Testis (tissue), 3 donors: Measurements from ENCODE around the gene MAST4. TPM values are rescaled to one million over a fixed set of nuclear protein-coding genes. Genes with fewer than 3 reads are reported as not detected.

Experiments
- DNase-seq: peaks from one replicate; pipeline ENCODE4 v3.0.0-alpha.2; 2019
- H3K27ac ChIP-seq, 2 donors: fragments of 200-600 bp; sonication (generic); one replicate each; pipeline ENCODE4 v1.5.1; 2019
- H3K27me3 ChIP-seq: fragments of 200-600 bp; sonication (generic); one replicate; pipeline ENCODE4 v1.5.1; 2019
- H3K36me3 ChIP-seq: fragments of 200-600 bp; sonication (generic); one replicate; pipeline ENCODE4 v1.5.1; 2017; ENCODE audit warnings: low read depth; ENCODE audit errors: missing control alignments
- H3K4me1 ChIP-seq: fragments of 200-600 bp; sonication (generic); one replicate; pipeline ENCODE4 v1.5.1; 2019
- H3K4me3 ChIP-seq, 2 donors: fragments of 200-600 bp; sonication (generic); one replicate each; pipeline ENCODE4 v1.5.1; 2017 to 2019
- H3K9me3 ChIP-seq: fragments of 200-600 bp; sonication (generic); one replicate; pipeline ENCODE4 v1.5.1; 2017
- POLR2A ChIP-seq: fragments of 450-650 bp; IDR thresholded peaks from one replicate; pipeline ENCODE4 v1.6.1; 2017; ENCODE audit warnings: antibody characterized with exemption, mild to moderate bottlenecking, moderate library complexity
- WGBS, 2 donors: methylation state at CpG; one replicate each; pipeline ENCODE4 v1.1.5; 2018; 5-methylcytosine and 5-hydroxymethylcytosine counted together
- intact Hi-C: fragments of 100-400 bp; cut with DNase I; formaldehyde crosslinking; loops from one replicate; pipeline ENCODE4 v1.15.1; 2023; ENCODE audit warnings: low total_unique reads
- polyA plus RNA-seq: library from polyadenylated mRNA; stranded (reverse); fragments of 350-450 nt; fragmentation: Illumina TruSeq; extraction: RNeasy Lipid Tissue Mini Kit (QIAGEN cat#74804); gene quantifications from one replicate; pipeline ENCODE4 v1.2.3, GENCODE V29; 2014; ENCODE audit warnings: low read depth, low replicate concordance; ENCODE audit not compliant: insufficient read depth
- total RNA-seq, 2 donors: library from RNA; depleted of rRNA; stranded (reverse); fragments of >200 nt; gene quantifications; one replicate each; pipeline ENCODE4 v1.2.3, GENCODE V29; 2016
- TF ChIP-seq, protein P1 (sequence below), 3 experiments: fragments of 450-650 bp in 2 of 3; fragments of 200-600 bp in 1 of 3; sonication (generic) in 1 of 3; IDR thresholded peaks; one replicate each; pipeline ENCODE4 v1.5.1; 2016 to 2019; ENCODE audit warnings: antibody characterized with exemption in 3 of 3, mild to moderate bottlenecking in 2 of 3, moderate library complexity in 1 of 3

MAST4 gene
- total and polyA plus RNA-seq, 3 donors from 2014 or later, result 27.2 to 56.4 (median 51.4) TPM

DNA sequence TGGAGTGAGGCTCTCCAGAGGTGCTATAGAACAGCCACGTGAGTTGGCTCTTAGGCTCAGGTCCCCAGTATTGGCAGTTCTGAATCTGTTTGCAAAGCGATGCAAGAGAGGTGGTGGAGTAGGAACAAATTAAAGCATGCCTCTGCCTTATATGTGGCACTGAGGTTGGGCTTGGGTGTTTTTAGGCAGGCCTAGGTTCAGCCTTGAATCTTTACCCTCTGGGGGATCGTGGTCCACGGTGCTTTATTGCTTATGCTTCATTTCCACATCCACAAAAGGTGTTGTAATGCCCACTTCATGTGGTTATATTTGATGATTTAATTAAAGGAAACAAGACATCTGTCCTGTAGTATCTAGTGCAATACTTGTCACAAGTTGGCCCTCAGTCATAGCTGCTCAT, 544.2 kb downstream of the MAST4 start:
- TF ChIP-seq, protein P1, sequence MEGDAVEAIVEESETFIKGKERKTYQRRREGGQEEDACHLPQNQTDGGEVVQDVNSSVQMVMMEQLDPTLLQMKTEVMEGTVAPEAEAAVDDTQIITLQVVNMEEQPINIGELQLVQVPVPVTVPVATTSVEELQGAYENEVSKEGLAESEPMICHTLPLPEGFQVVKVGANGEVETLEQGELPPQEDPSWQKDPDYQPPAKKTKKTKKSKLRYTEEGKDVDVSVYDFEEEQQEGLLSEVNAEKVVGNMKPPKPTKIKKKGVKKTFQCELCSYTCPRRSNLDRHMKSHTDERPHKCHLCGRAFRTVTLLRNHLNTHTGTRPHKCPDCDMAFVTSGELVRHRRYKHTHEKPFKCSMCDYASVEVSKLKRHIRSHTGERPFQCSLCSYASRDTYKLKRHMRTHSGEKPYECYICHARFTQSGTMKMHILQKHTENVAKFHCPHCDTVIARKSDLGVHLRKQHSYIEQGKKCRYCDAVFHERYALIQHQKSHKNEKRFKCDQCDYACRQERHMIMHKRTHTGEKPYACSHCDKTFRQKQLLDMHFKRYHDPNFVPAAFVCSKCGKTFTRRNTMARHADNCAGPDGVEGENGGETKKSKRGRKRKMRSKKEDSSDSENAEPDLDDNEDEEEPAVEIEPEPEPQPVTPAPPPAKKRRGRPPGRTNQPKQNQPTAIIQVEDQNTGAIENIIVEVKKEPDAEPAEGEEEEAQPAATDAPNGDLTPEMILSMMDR (IDR thresholded peaks at IDR 0.05), result no peak
- TF ChIP-seq POLR2A, result no peak
- Histone ChIP-seq H3K9me3 (no peaks in the 10 kb centered on the region), H3K4me3 (no peak overlapping the region), H3K27me3 (no peaks in the 10 kb centered on the region), H3K4me1 (no peaks in the 10 kb centered on the region), H3K36me3 (no peaks in the 10 kb centered on the region), H3K27ac (no peak overlapping the region)
- DNase-seq, result no peak
- 95 to 96% methylated on average over 4 of the region's 4 CpGs for WGBS, 2 donors
- intact Hi-C loops, result no loop called here

DNA sequence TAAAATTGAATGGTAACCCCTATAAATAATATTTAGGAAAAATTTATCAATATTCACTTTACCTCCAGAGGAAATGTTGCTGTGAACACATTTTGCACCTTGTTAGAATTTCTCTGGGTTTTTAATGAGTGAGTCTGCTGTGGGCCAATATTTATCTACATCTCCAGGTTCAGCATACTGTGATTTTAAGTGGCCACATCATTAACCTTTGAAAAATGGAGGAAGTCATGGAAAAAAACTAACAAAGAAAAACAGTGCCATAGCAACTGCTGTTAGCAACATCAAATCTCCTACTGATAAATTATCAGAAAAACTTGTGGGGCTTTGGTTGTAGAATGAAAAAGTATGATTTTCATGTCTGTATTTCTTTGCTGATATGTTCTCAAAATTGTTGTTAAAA, 545.5 kb downstream of the MAST4 start:
- Histone ChIP-seq H3K27ac (no peak overlapping the region), H3K36me3 (no peaks in the 10 kb centered on the region)

DNA sequence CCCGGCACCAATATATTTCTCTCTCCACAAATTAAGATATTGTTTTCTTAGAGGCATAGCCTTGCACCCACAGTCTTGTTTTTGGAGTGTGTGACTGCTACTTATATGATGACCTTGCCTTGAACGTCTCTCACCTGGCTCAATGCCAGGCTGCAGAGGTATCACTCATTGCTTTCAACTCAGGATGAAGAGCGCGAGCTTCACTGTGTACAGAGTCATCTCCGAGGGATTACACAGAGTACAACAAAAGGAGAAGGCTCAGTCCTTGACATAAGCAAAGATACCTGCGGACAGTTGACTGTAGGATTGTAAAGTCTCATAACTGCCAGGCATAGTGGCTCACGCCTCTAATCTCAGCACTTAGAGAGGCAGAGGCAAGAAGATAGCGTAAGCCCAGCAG, 546.6 kb downstream of the MAST4 start:
- DNase-seq, result no peak
- H3K27me3 ChIP-seq, result no peaks in the 10 kb centered on the region
- intact Hi-C loops, result no loop called here
- H3K4me1 ChIP-seq, result no peaks in the 10 kb centered on the region
- H3K4me3 ChIP-seq, result no peak overlapping the region
- no peak overlapping the region for H3K27ac ChIP-seq
- 66 to 79% methylated on average over 8 of the region's 8 CpGs for WGBS, 2 donors
- no peaks in the 10 kb centered on the region for H3K36me3 ChIP-seq
- no peaks in the 10 kb centered on the region for H3K9me3 ChIP-seq
- no peak for TF ChIP-seq POLR2A
- TF ChIP-seq, protein P1 (IDR thresholded peaks at IDR 0.05), result no peak

More for the DNA sequence above, 545.5 kb downstream of the MAST4 start:
- no peaks in the 10 kb centered on the region for H3K27me3 ChIP-seq
- TF ChIP-seq POLR2A, result no peak
- TF ChIP-seq, protein P1 (IDR thresholded peaks at IDR 0.05), result no peak
- no peak overlapping the region for H3K4me3 ChIP-seq
- intact Hi-C loops, result no loop called here
- H3K4me1 ChIP-seq, result no peaks in the 10 kb centered on the region
- no peak for DNase-seq
- H3K9me3 ChIP-seq, result no peaks in the 10 kb centered on the region

DNA sequence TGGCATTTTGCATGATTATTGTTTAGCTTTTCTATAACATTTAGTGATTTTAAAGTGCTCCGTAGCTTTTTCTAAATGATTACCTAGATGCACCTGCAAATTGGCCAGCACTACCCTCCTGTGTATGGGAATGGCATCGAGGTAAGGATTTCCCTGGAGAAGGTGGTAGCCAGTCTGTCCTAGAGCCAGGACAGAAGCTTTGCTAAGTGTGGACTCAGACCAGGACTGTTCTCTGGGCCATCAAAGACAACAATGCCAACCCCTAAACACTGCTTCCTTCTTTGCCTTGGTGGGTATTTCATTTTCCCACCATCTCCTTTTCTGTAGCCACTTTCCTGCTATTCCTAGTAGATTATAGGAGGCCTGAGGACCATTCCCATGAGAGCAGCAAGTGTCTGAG, 547.4 kb downstream of the MAST4 start:
- Histone ChIP-seq H3K27ac (no peak overlapping the region), H3K4me1 (no peaks in the 10 kb centered on the region), H3K27me3 (no peaks in the 10 kb centered on the region), H3K9me3 (no peaks in the 10 kb centered on the region), H3K4me3 (no peak overlapping the region), H3K36me3 (no peaks in the 10 kb centered on the region)
- TF ChIP-seq, protein P1 (IDR thresholded peaks at IDR 0.05), result no peak
- no peak for TF ChIP-seq POLR2A
- intact Hi-C loops, result no loop called here
- 86 to 97% methylated on average over 2 of the region's 2 CpGs for WGBS, 2 donors
- no peak for DNase-seq

DNA sequence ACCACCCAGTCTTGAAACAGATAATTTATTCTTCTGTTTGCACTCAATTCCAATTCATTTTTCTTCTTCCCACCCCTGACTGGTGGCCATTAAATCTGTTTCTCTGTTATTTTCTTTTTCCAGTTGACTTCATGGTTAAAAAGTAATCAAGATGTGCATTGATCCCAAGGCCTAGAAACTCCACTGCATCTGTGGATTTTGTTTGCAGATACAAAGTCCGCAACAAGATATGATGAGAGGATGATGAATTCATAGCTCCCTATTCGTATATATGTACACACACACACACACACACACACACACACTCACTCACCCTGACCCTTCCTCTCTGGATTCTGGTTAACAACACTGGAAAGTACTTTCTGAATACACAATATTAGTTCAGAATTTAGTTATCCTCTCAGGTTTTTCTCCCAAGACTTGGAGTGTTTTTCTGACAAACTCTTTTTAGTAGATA, 548.0 kb downstream of the MAST4 start:
- no peak overlapping the region for H3K27ac ChIP-seq
- H3K36me3 ChIP-seq, result no peaks in the 10 kb centered on the region
- H3K4me3 ChIP-seq, result no peak overlapping the region
- no peak for DNase-seq
- 88 to 97% methylated on average over 2 of the region's 2 CpGs for WGBS, 2 donors
- no peaks in the 10 kb centered on the region for H3K9me3 ChIP-seq
- intact Hi-C loops, result no loop called here
- H3K4me1 ChIP-seq, result no peaks in the 10 kb centered on the region
- no peak for TF ChIP-seq POLR2A
- TF ChIP-seq, protein P1 (IDR thresholded peaks at IDR 0.05), result no peak
- no peaks in the 10 kb centered on the region for H3K27me3 ChIP-seq
